Measurements from ENCODE around the gene SHOC2.
"Not testable (repeated sequence)": the region's sequence is repeated elsewhere in the genome, so short reads cannot be mapped to it uniquely, and the experiment has no call there.

Gene SHOC2

DNA sequence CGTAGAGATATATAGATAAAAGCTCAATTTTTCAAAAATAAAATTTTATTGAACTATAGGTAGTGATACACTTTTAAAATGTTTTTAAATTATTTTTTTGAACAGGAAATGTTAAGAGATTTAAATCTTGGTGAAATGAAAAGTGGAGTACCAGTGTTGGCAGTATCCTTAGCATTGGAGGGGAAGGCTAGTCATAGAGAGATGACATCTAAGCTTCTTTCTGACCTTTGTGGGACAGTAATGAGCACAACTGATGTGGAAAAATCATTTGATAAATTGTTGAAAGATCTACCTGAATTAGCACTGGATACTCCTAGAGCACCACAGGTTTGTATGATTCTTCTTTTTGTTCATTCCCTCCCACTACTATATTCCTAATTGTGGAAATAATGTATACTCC is 31.8 kb upstream of the SHOC2 start:
- Histone ChIP-seq H3K9ac (ENCODE audit: low read depth, low read length) (no peak overlapping the region), H3K9me3 (ENCODE audit: control insufficient read depth, insufficient read depth, low read length) (no peaks in the 10 kb centered on the region), H3K36me3 (ENCODE audit: insufficient read depth, low read length) (no peaks in the 10 kb centered on the region), H3K4me1 (ENCODE audit: insufficient read depth, low read length) (no peaks in the 10 kb centered on the region)

DNA sequence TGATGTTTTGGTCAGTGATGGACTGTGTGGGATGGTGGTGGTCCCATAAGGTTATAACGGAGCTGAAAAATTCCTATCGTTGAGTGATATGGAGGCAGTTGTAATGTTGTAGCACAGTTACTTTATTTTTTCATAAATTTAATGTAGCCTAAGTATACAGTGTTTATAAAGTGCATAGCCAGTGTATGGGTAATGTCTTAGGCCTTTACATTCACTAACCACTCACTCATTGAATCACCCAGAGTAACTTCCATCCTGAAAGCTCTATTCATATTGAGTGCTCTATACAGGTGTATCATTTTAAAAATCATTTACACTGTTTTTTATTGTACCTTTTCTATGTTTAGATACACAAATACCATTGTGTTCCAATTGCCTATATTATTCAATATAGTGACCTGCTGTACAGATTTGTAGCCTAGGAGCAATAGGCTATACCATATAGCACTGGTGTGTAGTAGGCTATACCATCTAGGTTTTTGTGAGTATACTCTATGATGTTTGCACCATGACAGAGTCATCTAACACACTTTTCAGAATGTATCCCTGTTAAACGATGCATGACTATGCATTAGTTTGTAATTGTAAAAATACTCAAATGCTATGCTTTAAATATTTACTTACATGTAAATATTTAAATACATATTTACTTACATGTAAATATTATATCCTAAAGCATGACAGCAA is 26.7 kb upstream of the SHOC2 start:
- no peaks in the 10 kb centered on the region for H3K9me3 ChIP-seq (ENCODE audit: control insufficient read depth, insufficient read depth, low read length)
- no peak overlapping the region for H3K9ac ChIP-seq (ENCODE audit: low read depth, low read length)
- H3K36me3 ChIP-seq (ENCODE audit: insufficient read depth, low read length), result 0 out of 2 replicates have a peak, but pooled peaks cover 3% of the 10 kb centered on the region
- H3K4me1 ChIP-seq (ENCODE audit: insufficient read depth, low read length), result no peaks in the 10 kb centered on the region

DNA sequence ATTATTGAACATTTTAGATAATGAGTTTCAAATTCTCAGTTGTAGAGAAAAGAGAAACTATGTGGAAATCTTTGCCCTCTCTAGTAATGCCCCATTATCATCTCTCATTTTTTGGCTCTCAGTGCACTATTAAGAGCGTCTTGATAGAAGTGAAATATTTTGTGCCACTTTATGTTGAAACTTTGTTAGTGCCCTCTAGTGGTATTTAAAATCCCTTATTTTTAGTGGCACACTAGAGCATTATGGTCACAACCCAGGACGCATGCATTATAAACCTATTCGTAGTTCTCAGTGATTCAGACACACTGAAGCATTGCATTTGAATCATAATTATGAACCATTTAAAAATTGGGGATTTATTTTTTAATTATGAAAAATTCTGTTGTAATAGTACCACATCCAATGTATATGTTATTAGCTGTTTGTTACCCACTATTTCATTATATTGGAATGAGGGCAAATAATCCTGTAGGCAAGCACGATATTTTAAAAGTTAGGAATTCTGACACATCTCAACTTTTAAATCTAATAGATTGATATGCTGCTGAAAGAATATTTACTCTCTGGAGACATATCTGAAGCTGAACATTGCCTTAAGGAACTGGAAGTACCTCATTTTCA is 25.7 kb upstream of the SHOC2 start:
- H3K9ac ChIP-seq (ENCODE audit: low read depth, low read length), result no peak overlapping the region
- no peaks in the 10 kb centered on the region for H3K4me1 ChIP-seq (ENCODE audit: insufficient read depth, low read length)
- H3K36me3 ChIP-seq (ENCODE audit: insufficient read depth, low read length), result 0 out of 2 replicates have a peak, but pooled peaks cover 3% of the 10 kb centered on the region
- no peaks in the 10 kb centered on the region for H3K9me3 ChIP-seq (ENCODE audit: control insufficient read depth, insufficient read depth, low read length)

DNA sequence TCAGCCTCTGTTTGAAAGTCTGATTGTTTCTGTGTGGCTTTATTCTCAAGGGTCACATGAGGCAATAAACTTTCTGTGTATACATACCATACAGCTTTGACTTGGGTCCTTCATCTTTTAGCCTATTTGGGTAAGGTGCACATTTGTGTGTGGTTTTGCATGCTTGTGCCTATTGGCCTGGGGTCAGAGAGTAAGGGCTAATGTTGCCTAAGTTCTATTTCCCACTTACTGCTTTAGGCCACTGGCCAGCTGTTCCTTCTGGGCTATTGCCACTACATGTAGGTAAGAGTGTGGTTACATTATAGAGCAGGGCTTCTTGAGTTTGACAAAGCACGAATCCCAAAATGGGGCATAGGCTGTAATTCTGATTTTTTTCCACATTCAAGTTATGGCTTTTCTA is 22.2 kb upstream of the SHOC2 start:
- no peaks in the 10 kb centered on the region for H3K9me3 ChIP-seq (ENCODE audit: control insufficient read depth, insufficient read depth, low read length)
- H3K9ac ChIP-seq (ENCODE audit: low read depth, low read length), result no peak overlapping the region
- H3K4me1 ChIP-seq (ENCODE audit: insufficient read depth, low read length), result no peaks in the 10 kb centered on the region
- 0 out of 2 replicates have a peak, but pooled peaks cover 3% of the 10 kb centered on the region for H3K36me3 ChIP-seq (ENCODE audit: insufficient read depth, low read length)

DNA sequence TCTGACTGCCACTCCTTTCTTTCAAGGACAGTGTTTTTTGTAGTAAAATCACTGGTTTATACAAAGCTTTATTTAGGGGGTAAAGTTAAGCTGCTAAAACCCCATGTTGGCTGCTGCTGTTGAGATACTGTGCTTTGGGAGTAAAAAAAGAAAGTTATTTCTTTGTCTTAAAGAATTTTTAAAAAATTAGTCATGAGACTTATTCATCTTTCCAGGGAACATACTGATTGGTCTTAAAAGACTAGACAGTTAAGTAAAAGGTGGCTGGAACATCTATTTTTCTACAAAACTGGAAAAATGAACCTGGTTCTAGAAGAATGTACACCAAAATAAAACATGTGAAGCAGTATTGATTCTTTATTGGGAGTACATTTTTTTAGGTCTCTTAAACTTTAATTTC is 21.0 kb upstream of the SHOC2 start:
- Histone ChIP-seq H3K4me1 (ENCODE audit: insufficient read depth, low read length) (0 out of 2 replicates have a peak, but pooled peaks cover 3% of the 10 kb centered on the region), H3K9me3 (ENCODE audit: control insufficient read depth, insufficient read depth, low read length) (no peaks in the 10 kb centered on the region), H3K36me3 (ENCODE audit: insufficient read depth, low read length) (0 out of 2 replicates have a peak, but pooled peaks cover 3% of the 10 kb centered on the region), H3K9ac (ENCODE audit: low read depth, low read length) (no peak overlapping the region)

DNA sequence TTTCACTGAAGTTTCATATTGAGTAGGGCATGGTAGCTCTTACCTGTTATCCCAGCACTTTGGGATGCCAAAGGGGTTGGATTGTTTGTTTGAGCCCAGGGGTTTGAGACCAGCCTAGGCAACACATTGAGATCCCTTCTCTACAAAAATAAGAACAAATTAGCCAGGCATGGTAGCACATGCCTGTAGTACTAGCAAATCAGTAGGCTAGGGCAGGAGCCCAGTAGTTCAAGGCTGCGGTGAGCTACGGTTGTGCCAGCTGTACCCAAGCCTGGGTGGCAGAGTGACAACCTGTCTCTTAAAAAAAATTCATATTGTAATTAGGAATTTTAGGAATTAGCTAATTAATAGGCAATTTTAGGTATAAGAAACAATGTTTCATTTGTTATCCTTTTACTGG is 18.4 kb upstream of the SHOC2 start:
- Histone ChIP-seq H3K9ac (ENCODE audit: low read depth, low read length) (no peak overlapping the region), H3K36me3 (ENCODE audit: insufficient read depth, low read length) (0 out of 2 replicates have a peak, but pooled peaks cover 3% of the 10 kb centered on the region), H3K4me1 (ENCODE audit: insufficient read depth, low read length) (0 out of 2 replicates have a peak, but pooled peaks cover 3% of the 10 kb centered on the region), H3K9me3 (ENCODE audit: control insufficient read depth, insufficient read depth, low read length) (no peaks in the 10 kb centered on the region)

DNA sequence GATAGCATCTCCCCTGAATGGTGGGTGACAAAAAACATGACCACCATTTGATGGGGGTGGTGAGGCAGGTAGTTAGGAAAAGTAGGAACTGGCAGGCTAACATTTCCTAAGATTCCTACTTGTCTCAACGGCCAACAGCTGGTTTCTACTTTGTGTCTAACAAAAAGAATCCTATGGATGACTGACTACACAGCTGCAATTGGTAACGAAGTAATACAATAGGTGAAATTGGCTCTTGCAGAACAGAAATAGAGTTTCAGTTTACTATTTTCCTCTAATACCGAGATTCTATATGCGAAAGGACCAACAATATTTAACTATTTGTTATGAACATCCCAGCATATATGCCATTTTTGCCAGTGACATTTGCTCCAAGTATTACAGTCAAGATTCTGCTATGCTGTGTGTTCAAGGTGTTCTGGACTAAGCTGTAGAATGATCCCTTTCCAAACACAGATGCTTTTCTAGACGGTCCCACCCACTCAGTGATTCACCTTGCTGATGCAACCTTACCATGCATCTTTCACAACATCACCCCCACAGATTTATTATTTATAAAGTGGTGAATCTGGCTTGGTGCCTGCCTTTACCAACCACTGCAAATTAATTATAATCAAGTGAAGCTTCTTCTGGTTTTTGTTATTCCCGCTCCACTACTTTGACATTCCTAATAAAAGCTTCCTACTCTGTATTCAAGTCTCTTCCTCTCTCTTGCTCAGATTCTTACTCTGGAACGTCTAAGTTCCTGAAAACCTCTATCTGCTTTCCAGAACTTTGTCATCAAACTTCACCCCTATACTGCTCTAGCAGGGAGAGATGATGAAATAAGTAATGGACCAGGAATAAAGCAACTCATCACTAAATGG is 17.2 kb upstream of the SHOC2 start:
- Histone ChIP-seq H3K4me1 (ENCODE audit: insufficient read depth, low read length) (0 out of 2 replicates have a peak, but pooled peaks cover 3% of the 10 kb centered on the region), H3K9ac (ENCODE audit: low read depth, low read length) (no peak overlapping the region), H3K9me3 (ENCODE audit: control insufficient read depth, insufficient read depth, low read length) (no peaks in the 10 kb centered on the region), H3K36me3 (ENCODE audit: insufficient read depth, low read length) (0 out of 2 replicates have a peak, but pooled peaks cover under 1% of the 10 kb centered on the region)

DNA sequence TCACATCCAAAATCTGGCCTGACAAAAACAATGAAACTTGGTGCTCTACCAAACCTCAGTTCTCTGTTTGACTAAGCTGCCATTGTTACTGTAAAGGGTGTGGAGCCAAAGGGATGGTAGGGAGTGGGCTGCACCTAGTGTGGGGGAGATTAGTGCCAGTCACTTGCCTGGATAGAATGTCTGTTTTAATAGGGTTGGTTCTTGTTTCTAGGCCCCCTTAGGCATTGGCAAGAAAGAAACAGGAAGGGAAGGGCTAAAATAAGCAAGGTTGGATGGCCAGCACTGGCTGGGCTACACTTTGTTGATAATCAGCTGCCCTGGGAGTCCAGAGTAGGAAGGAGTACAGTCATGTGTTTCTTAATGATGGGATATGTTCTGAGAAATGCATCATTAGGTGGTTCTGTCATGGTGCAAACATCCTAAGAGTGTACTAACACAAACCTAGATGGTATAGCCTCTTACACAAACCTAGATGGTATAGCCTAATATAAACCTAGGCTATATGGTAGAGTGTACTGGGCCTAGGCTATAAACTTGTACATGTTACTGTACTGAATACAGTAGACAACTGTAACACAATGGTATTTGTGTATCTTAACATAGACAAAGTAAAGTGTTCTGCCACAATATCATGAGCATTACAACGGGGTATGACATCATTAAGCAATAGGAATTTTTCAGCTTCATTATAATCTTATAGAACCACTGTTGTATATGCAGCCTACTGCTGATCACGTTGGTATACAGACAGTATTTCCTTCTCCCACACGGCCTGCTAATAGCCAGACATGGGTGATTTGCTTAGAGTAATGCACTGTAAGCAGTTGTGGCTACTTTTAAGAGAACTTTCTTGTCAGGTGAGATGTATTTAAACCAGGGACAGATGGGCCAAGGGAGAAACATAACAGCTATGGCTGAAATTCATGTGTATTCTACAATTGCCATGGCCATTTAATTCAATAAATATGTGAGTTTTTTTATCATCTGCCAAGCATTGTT is 15.8 kb upstream of the SHOC2 start:
- Histone ChIP-seq H3K4me1 (ENCODE audit: insufficient read depth, low read length) (0 out of 2 replicates have a peak, but pooled peaks cover 3% of the 10 kb centered on the region), H3K36me3 (ENCODE audit: insufficient read depth, low read length) (no peaks in the 10 kb centered on the region), H3K9me3 (ENCODE audit: control insufficient read depth, insufficient read depth, low read length) (no peaks in the 10 kb centered on the region), H3K9ac (ENCODE audit: low read depth, low read length) (no peak overlapping the region)

DNA sequence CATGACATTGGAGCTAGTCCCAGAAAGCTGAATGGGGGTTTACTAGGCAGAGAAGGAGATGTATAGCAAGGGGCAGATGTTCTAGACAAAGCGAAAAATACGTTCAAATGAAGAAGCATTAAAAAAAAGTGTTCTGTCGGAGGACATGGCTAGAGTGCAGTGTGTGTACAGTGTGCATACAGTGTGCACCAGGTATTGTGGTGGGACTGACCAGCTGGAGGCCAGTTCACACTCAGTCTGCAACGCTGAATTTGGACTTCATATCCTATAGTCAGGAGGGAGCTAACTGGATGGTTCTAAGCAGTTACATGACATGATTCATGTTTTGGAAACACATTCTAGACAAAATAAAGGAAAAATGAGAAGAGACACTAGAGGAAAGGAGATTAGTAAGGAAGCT is 9.3 kb upstream of the SHOC2 start:
- Histone ChIP-seq H3K9ac (ENCODE audit: low read depth, low read length) (no peak overlapping the region), H3K4me1 (ENCODE audit: insufficient read depth, low read length) (no peaks in the 10 kb centered on the region), H3K36me3 (ENCODE audit: insufficient read depth, low read length) (no peaks in the 10 kb centered on the region), H3K9me3 (ENCODE audit: control insufficient read depth, insufficient read depth, low read length) (no peaks in the 10 kb centered on the region)

DNA sequence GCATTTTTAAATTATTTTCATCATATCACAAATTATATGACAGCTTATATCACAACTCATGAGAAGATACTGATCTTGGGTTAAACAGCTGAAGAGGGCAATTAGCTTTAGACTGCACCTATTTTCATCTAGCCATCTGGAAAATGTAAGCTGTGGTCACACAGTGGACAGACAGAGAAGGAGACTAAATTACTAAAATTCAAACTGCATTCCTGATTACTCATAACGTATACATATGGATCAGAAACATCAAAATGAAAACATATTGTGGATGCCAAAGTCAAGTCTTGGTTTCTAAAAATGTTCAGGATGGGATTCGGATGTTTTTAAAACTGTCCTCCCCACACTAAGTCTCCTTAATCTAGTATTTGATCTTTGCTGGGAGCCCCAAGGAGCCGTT is 7.0 kb upstream of the SHOC2 start:
- Histone ChIP-seq H3K9ac (ENCODE audit: low read depth, low read length) (no peak overlapping the region), H3K9me3 (ENCODE audit: control insufficient read depth, insufficient read depth, low read length) (no peaks in the 10 kb centered on the region), H3K4me1 (ENCODE audit: insufficient read depth, low read length) (peaks cover 8% of the 10 kb centered on the region), H3K36me3 (ENCODE audit: insufficient read depth, low read length) (no peaks in the 10 kb centered on the region)

DNA sequence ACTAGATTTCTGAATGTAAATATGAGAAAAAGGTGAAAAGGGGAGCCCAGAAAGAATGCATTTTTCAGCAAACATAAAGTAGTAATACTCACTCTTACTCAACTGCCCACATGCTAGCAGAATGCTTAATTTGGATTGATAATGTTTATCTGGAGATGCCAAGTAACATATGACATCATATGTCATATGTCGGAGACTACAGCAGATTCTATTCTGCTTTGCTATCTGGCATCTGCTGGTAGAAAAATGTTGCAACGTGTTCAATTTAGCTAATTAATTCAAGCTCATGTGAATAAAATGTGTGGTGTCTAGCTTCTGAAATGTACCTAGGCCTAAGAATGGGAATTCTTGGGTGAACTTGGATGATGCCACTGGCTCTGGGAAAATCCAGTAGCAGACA is 5.0 kb upstream of the SHOC2 start:
- no peaks in the 10 kb centered on the region for H3K36me3 ChIP-seq (ENCODE audit: insufficient read depth, low read length)
- no peaks in the 10 kb centered on the region for H3K9me3 ChIP-seq (ENCODE audit: control insufficient read depth, insufficient read depth, low read length)
- H3K4me1 ChIP-seq (ENCODE audit: insufficient read depth, low read length), result peaks cover 8% of the 10 kb centered on the region
- no peak overlapping the region for H3K9ac ChIP-seq (ENCODE audit: low read depth, low read length)

DNA sequence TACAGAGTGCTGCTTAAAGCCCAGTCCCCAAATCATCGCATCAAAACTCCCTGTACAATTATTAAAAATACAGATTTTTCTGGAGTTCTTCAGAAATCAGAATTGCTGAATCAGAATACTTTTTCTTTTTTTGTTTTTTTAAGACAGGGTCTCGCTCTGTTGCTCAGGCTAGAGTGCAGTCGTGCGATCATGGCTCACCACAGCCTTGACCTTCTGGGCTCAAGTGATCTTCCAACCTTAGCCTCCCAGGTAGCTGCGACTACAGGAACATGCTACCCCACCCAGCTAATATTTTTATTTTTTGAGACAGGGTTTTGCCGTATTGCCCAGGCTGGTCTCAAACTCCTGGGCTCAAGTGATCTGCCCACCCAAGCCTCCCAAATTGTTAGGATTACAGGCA is 4.4 kb upstream of the SHOC2 start:
- no peaks in the 10 kb centered on the region for H3K9me3 ChIP-seq (ENCODE audit: control insufficient read depth, insufficient read depth, low read length)
- H3K9ac ChIP-seq (ENCODE audit: low read depth, low read length), result no peak overlapping the region
- peaks cover 8% of the 10 kb centered on the region for H3K4me1 ChIP-seq (ENCODE audit: insufficient read depth, low read length)
- no peaks in the 10 kb centered on the region for H3K36me3 ChIP-seq (ENCODE audit: insufficient read depth, low read length)

DNA sequence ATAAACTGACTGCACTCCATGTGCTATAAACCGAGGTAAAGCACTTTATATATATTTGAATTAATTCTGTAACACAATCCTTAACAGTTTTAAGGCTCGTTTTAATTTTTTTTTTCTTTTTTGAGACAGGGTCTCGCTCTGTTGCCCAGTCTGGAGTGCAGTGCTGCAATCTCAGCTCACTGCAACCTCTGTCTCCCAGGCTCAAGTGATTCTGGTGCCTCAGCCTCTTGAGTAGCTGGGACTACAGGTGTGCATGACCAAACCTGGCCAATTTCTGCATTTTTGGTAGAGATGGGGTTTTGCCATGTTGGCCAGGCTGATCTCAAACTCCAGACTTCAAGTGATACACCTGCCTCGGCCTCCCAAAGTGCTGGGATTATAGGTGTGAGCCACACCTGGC is 3.8 kb upstream of the SHOC2 start:
- not testable (repeated sequence) for H3K9ac ChIP-seq (ENCODE audit: low read depth, low read length); H3K4me1 ChIP-seq (ENCODE audit: insufficient read depth, low read length); H3K36me3 ChIP-seq (ENCODE audit: insufficient read depth, low read length); H3K9me3 ChIP-seq (ENCODE audit: control insufficient read depth, insufficient read depth, low read length)
